ENCODE results near the gene TIMM22. TPM values are rescaled to one million over a fixed set of nuclear protein-coding genes. Genes with fewer than 3 reads are reported as not detected.

TIMM22 gene
- total and polyA plus RNA-seq, 2 of the 13 experiments (the other 11 are each of a cell fraction or from before 2014, with no cell fraction given) = 6.2 to 15.5 TPM

GRCh38 chr17:954431-955164 lies 42.3 kb upstream of the TIMM22 start (continued):
- TF ChIP-seq TBP (CRISPR knock-in tag; IDR thresholded peaks at IDR 0.05) (no peak), ZBTB21 (CRISPR knock-in tag; IDR thresholded peaks at IDR 0.05) (no peak), ZBTB20 (CRISPR knock-in tag; IDR thresholded peaks at IDR 0.05; ENCODE audit: borderline replicate concordance, low read depth) (peak; percentile 68; the same call in 1 of the 2 replicates), SNAPC4 (CRISPR knock-in tag; IDR thresholded peaks at IDR 0.05) (no peak), SRSF4 (IDR thresholded peaks at IDR 0.05; ENCODE audit: low read depth, low read length, poor library complexity, severe bottlenecking) (no peak), HIVEP1 (CRISPR knock-in tag; IDR thresholded peaks at IDR 0.05) (peak; percentile 71), CCDC6 (CRISPR knock-in tag; IDR thresholded peaks at IDR 0.05) (no peak), SALL1 (CRISPR knock-in tag; IDR thresholded peaks at IDR 0.05) (peak; percentile 40; the same call in 1 of the 2 replicates), NR2F6 (IDR thresholded peaks at IDR 0.05) (peak; percentile 67), NR2F6 (CRISPR knock-in tag; IDR thresholded peaks at IDR 0.05) (peak; percentile 57; the same call in 1 of the 2 replicates), RARA (CRISPR knock-in tag; IDR thresholded peaks at IDR 0.05) (peak; percentile 93), BCL6 (CRISPR knock-in tag; IDR thresholded peaks at IDR 0.05) (peak; percentile 70), KDM5A (IDR thresholded peaks at IDR 0.05; ENCODE audit: borderline replicate concordance, low read length) (no peak), ZMYM3 (CRISPR knock-in tag; IDR thresholded peaks at IDR 0.05) (no peak), ZNF232 (CRISPR knock-in tag; IDR thresholded peaks at IDR 0.05; ENCODE audit: borderline replicate concordance) (no peak), ZNF883 (CRISPR knock-in tag; IDR thresholded peaks at IDR 0.05; ENCODE audit: not compliant biosample characterization) (no peak), ZNF121 (CRISPR knock-in tag; IDR thresholded peaks at IDR 0.05) (no peak), ZNF296 (CRISPR knock-in tag; conservative IDR thresholded peaks at IDR 0.05) (no peak), GATAD2A (CRISPR knock-in tag; IDR thresholded peaks at IDR 0.05) (peak; percentile 80), ZMYM4 (CRISPR knock-in tag; IDR thresholded peaks at IDR 0.05) (no peak), ZNF780A (CRISPR knock-in tag; IDR thresholded peaks at IDR 0.05) (no peak), KDM4B (CRISPR knock-in tag; IDR thresholded peaks at IDR 0.05) (no peak), ZNF335 (CRISPR knock-in tag; IDR thresholded peaks at IDR 0.05) (no peak)
- TF ChIP-seq, protein P1, sequence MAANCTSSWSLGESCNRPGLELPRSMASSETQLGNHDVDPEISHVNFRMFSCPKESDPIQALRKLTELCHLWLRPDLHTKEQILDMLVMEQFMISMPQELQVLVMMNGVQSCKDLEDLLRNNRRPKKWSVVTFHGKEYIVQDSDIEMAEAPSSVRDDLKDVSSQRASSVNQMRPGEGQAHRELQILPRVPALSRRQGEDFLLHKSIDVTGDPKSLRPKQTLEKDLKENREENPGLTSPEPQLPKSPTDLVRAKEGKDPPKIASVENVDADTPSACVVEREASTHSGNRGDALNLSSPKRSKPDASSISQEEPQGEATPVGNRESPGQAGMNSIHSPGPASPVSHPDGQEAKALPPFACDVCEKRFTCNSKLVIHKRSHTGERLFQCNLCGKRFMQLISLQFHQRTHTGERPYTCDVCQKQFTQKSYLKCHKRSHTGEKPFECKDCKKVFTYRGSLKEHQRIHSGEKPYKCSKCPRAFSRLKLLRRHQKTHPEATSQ (CRISPR knock-in tag; IDR thresholded peaks at IDR 0.05; ENCODE audit: borderline replicate concordance) = no peak
- TF ChIP-seq, protein P2, sequence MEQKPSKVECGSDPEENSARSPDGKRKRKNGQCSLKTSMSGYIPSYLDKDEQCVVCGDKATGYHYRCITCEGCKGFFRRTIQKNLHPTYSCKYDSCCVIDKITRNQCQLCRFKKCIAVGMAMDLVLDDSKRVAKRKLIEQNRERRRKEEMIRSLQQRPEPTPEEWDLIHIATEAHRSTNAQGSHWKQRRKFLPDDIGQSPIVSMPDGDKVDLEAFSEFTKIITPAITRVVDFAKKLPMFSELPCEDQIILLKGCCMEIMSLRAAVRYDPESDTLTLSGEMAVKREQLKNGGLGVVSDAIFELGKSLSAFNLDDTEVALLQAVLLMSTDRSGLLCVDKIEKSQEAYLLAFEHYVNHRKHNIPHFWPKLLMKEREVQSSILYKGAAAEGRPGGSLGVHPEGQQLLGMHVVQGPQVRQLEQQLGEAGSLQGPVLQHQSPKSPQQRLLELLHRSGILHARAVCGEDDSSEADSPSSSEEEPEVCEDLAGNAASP (CRISPR knock-in tag; IDR thresholded peaks at IDR 0.05; ENCODE audit: borderline replicate concordance) = peak; percentile 70; the same call in 1 of the 2 replicates
